HG03097 (cell line): ENCODE data around the gene URI1.

Source experiments
- ATAC-seq: cut with Tn5 transposase; IDR thresholded peaks from one replicate; pipeline ENCODE4 v1.9.1; 2021; ENCODE audit not compliant: unreplicated experiment, low FRiP score

The URI1 gene

GRCh38 chr19:30052122-30053075, 110.4 kb downstream of the URI1 start:
- no peak for ATAC-seq

- no peak for ATAC-seq
Measured at GRCh38 chr19:30053558-30053957, 111.5 kb downstream of the URI1 start.

- ATAC-seq = no peak
Measured at GRCh38 chr19:30054210-30054609, 112.2 kb downstream of the URI1 start.

GRCh38 chr19:30056580-30056979, 114.5 kb downstream of the URI1 start:
- ATAC-seq = no peak

- no peak for ATAC-seq
Measured at GRCh38 chr19:30059741-30060457, 117.9 kb downstream of the URI1 start.

GRCh38 chr19:30060531-30061222, 118.6 kb downstream of the URI1 start:
- ATAC-seq = no peak

- no peak for ATAC-seq
Measured at GRCh38 chr19:30061223-30062064, 119.4 kb downstream of the URI1 start.

- ATAC-seq = no peak
Measured at GRCh38 chr19:30062065-30062906, 120.2 kb downstream of the URI1 start.

- no peak for ATAC-seq
Measured at GRCh38 chr19:30062907-30063649, 121.0 kb downstream of the URI1 start.

GRCh38 chr19:30063650-30064347, 121.8 kb downstream of the URI1 start:
- ATAC-seq = no peak

GRCh38 chr19:30064348-30064699, 122.3 kb downstream of the URI1 start:
- no peak for ATAC-seq

- no peak for ATAC-seq
Measured at GRCh38 chr19:30064771-30065494, 122.9 kb downstream of the URI1 start.

- ATAC-seq = no peak
Measured at GRCh38 chr19:30065680-30066606, 123.9 kb downstream of the URI1 start.
